KOPT-K1 (cell line): ENCODE data around the gene OR56B4.
"Not testable (repeated sequence)": the region's sequence is repeated elsewhere in the genome, so short reads cannot be mapped to it uniquely, and the experiment has no call there.

Experiments
- H3K27ac ChIP-seq: fragments of 200-600 bp; sonication (generic); 2 replicates; pipeline ENCODE4 v1.5.1; 2016; ENCODE audit warnings: antibody characterized with exemption, mild to moderate bottlenecking, low read depth, low read length; ENCODE audit not compliant: poor library complexity, severe bottlenecking
- H3K36me3 ChIP-seq: fragments of 200-600 bp; sonication (generic); 2 replicates; pipeline ENCODE4 v1.5.1; 2017; ENCODE audit warnings: antibody characterized with exemption, mild to moderate bottlenecking, low read length, moderate library complexity; ENCODE audit not compliant: insufficient read depth
- H3K9me3 ChIP-seq: fragments of 200-600 bp; sonication (generic); 2 replicates; pipeline ENCODE4 v1.5.1; 2017; ENCODE audit warnings: antibody characterized with exemption, low read length, mild to moderate bottlenecking; ENCODE audit not compliant: insufficient read depth, poor library complexity, severe bottlenecking

The OR56B4 gene

GRCh38 chr11:6124245-6124644, 16.8 kb downstream of the OR56B4 start:
- H3K36me3 ChIP-seq, result no peaks in the 10 kb centered on the region
- H3K27ac ChIP-seq, result no peak overlapping the region
- no peaks in the 10 kb centered on the region for H3K9me3 ChIP-seq

- Histone ChIP-seq H3K27ac (no peak overlapping the region), H3K36me3 (no peaks in the 10 kb centered on the region), H3K9me3 (no peaks in the 10 kb centered on the region)
Measured at GRCh38 chr11:6127881-6128280, 20.4 kb downstream of the OR56B4 start.

- Histone ChIP-seq H3K36me3 (no peaks in the 10 kb centered on the region), H3K27ac (no peak overlapping the region), H3K9me3 (no peaks in the 10 kb centered on the region)
Measured at GRCh38 chr11:6129011-6129410, 21.5 kb downstream of the OR56B4 start.

- no peaks in the 10 kb centered on the region for H3K36me3 ChIP-seq
- H3K9me3 ChIP-seq, result no peaks in the 10 kb centered on the region
- H3K27ac ChIP-seq, result no peak overlapping the region
Measured at GRCh38 chr11:6129635-6130034, 22.2 kb downstream of the OR56B4 start.

- no peak overlapping the region for H3K27ac ChIP-seq
- H3K9me3 ChIP-seq, result no peaks in the 10 kb centered on the region
- H3K36me3 ChIP-seq, result no peaks in the 10 kb centered on the region
Measured at GRCh38 chr11:6132431-6132830, 24.9 kb downstream of the OR56B4 start.

- not testable (repeated sequence) for H3K36me3 ChIP-seq, H3K27ac ChIP-seq, H3K9me3 ChIP-seq
Measured at GRCh38 chr11:6135936-6136335, 28.5 kb downstream of the OR56B4 start.

GRCh38 chr11:6142936-6143335, 35.5 kb downstream of the OR56B4 start:
- Histone ChIP-seq H3K9me3 (no peaks in the 10 kb centered on the region), H3K36me3 (no peaks in the 10 kb centered on the region), H3K27ac (no peak overlapping the region)

- not testable (repeated sequence) for H3K36me3 ChIP-seq, H3K9me3 ChIP-seq, H3K27ac ChIP-seq
Measured at GRCh38 chr11:6143737-6144136, 36.3 kb downstream of the OR56B4 start.

- H3K36me3 ChIP-seq, result no peaks in the 10 kb centered on the region
- H3K27ac ChIP-seq, result no peak overlapping the region
- no peaks in the 10 kb centered on the region for H3K9me3 ChIP-seq
Measured at GRCh38 chr11:6151117-6151516, 43.6 kb downstream of the OR56B4 start.

- H3K9me3 ChIP-seq, result no peaks in the 10 kb centered on the region
- H3K27ac ChIP-seq, result no peak overlapping the region
- no peaks in the 10 kb centered on the region for H3K36me3 ChIP-seq
Measured at GRCh38 chr11:6152126-6152525, 44.6 kb downstream of the OR56B4 start.

- Histone ChIP-seq H3K9me3 (no peaks in the 10 kb centered on the region), H3K36me3 (no peaks in the 10 kb centered on the region), H3K27ac (no peak overlapping the region)
Measured at GRCh38 chr11:6156628-6157359, 49.3 kb downstream of the OR56B4 start.
